Caco-2 (cell line): ENCODE results near the gene HDAC6. TPM values are rescaled to one million over a fixed set of nuclear protein-coding genes. Genes with fewer than 3 reads are reported as not detected.

ENCODE experiments used
- BruUV-seq: library from RNA; stranded (reverse); fragments of 400-500 nt; replicated peaks from 2 replicates; lab custom pipeline; 2021; lab: Mats Ljungman, UMichigan
- CTCF ChIA-PET: fragments of 300-600 bp; sonication (Branson Sonifier 250); formaldehyde crosslinking; loops from one replicate; lab custom pipeline; 2022; ENCODE audit warnings: antibody characterized with exemption; lab: Charles Lee
- POLR2A ChIA-PET: fragments of 300-600 bp; sonication (Branson Sonifier 250); formaldehyde crosslinking; loops from one replicate; lab custom pipeline; 2022; ENCODE audit warnings: antibody characterized with exemption; lab: Charles Lee
- DNase-seq, 2 experiments: peaks; one replicate each; pipeline versions ENCODE4 v3.0.0 to v3.0.0-alpha.2; 2020 to 2022
- H3K27me3 ChIP-seq: replicated peaks from 2 replicates; pipeline ENCODE4 v1.6.0; 2011; ENCODE audit warnings: low read length; ENCODE audit not compliant: control insufficient read depth, insufficient read depth
- H3K36me3 ChIP-seq: 2 replicates; pipeline ENCODE4 v1.5.1; 2011; ENCODE audit warnings: low read length; ENCODE audit not compliant: control insufficient read depth, insufficient read depth
- H3K4me1 ChIP-seq: fragments of 250-450 bp; sonication (Bioruptor Pico); 2 replicates; pipeline ENCODE4 v1.5.1; 2020; ENCODE audit warnings: mild to moderate bottlenecking
- H3K4me3 ChIP-seq: 2 replicates; pipeline ENCODE4 v1.5.1; 2011; ENCODE audit warnings: low read depth, mild to moderate bottlenecking, control low read depth, low read length
- H3K9me3 ChIP-seq: fragments of 250-450 bp; sonication (Bioruptor Pico); 2 replicates; pipeline ENCODE4 v1.5.1; 2020; ENCODE audit warnings: mild to moderate bottlenecking, moderate library complexity
- H3K27ac Mint-ChIP-seq: one replicate; pipeline ENCODE4 v1.8.0; 2022; ENCODE audit warnings: mixed read lengths; ENCODE audit not compliant: unreplicated experiment
- H3K27me3 Mint-ChIP-seq: one replicate; pipeline ENCODE4 v1.8.0; 2022; ENCODE audit warnings: mixed read lengths; ENCODE audit not compliant: insufficient read depth, unreplicated experiment
- H3K36me3 Mint-ChIP-seq: one replicate; pipeline ENCODE4 v1.8.0; 2022; ENCODE audit warnings: mild to moderate bottlenecking, mixed read lengths; ENCODE audit not compliant: insufficient read depth, unreplicated experiment
- H3K4me1 Mint-ChIP-seq: one replicate; pipeline ENCODE4 v1.8.0; 2022; ENCODE audit warnings: low read depth, mixed read lengths; ENCODE audit not compliant: unreplicated experiment
- H3K4me3 Mint-ChIP-seq: one replicate; pipeline ENCODE4 v1.8.0; 2022; ENCODE audit warnings: mild to moderate bottlenecking, moderate library complexity, mixed read lengths; ENCODE audit not compliant: unreplicated experiment
- H3K9me3 Mint-ChIP-seq: one replicate; pipeline ENCODE4 v1.8.0; 2022; ENCODE audit warnings: mixed read lengths; ENCODE audit not compliant: unreplicated experiment
- intact Hi-C: fragments of 100-400 bp; cut with micrococcal nuclease; formaldehyde crosslinking; loops from one replicate; pipeline ENCODE4 v1.10.0; 2022; ENCODE audit not compliant: unreplicated experiment
- total RNA-seq: library from RNA; stranded (reverse); gene quantifications from 2 replicates; pipeline ENCODE4 v1.2.3, GENCODE V29; 2022
- TF ChIP-seq, protein P1 (sequence below), 2 experiments: fragments of 200-600 bp in 1 of 2; IDR thresholded peaks; 1 replicate in 1 of 2; 2 replicates in 1 of 2; pipeline versions ENCODE4 v1.5.1 to v1.8.0; 2011 to 2022; ENCODE audit warnings: antibody characterized with exemption in 1 of 2, control low read depth in 1 of 2, inconsistent platforms in 1 of 2, low read depth in 1 of 2, low read length in 1 of 2, mild to moderate bottlenecking in 1 of 2, moderate library complexity in 1 of 2; ENCODE audit not compliant: insufficient read depth in 1 of 2, severe bottlenecking in 1 of 2, unreplicated experiment in 1 of 2

Gene HDAC6
- total RNA-seq, 1 experiment from 2014 or later = 110 TPM

GRCh38 chrX:48782216-48782615 lies 19.7 kb upstream of the HDAC6 start:
- intact Hi-C loops = no loop called here
- Histone ChIP-seq H3K9me3 (no peaks in the 10 kb centered on the region), H3K36me3 (no peaks in the 10 kb centered on the region), H3K4me3 (no peak overlapping the region), H3K4me1 (no peaks in the 10 kb centered on the region), H3K27me3 (no peaks in the 10 kb centered on the region)
- ChIA-PET POLR2A (no interaction called here), CTCF (no interaction called here)
- Mint-ChIP-seq H3K27ac (no peak overlapping the region), H3K4me3 (no peak overlapping the region), H3K9me3 (no peaks in the 10 kb centered on the region), H3K27me3 (peaks cover 3% of the 10 kb centered on the region), H3K36me3 (no peaks in the 10 kb centered on the region), H3K4me1 (no peaks in the 10 kb centered on the region)
- TF ChIP-seq, protein P1, sequence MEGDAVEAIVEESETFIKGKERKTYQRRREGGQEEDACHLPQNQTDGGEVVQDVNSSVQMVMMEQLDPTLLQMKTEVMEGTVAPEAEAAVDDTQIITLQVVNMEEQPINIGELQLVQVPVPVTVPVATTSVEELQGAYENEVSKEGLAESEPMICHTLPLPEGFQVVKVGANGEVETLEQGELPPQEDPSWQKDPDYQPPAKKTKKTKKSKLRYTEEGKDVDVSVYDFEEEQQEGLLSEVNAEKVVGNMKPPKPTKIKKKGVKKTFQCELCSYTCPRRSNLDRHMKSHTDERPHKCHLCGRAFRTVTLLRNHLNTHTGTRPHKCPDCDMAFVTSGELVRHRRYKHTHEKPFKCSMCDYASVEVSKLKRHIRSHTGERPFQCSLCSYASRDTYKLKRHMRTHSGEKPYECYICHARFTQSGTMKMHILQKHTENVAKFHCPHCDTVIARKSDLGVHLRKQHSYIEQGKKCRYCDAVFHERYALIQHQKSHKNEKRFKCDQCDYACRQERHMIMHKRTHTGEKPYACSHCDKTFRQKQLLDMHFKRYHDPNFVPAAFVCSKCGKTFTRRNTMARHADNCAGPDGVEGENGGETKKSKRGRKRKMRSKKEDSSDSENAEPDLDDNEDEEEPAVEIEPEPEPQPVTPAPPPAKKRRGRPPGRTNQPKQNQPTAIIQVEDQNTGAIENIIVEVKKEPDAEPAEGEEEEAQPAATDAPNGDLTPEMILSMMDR (IDR thresholded peaks at IDR 0.05; ENCODE audit: insufficient read depth in 1 of 2, low read depth in 1 of 2, low read length in 1 of 2, severe bottlenecking in 1 of 2, unreplicated experiment in 1 of 2) = no peak
- BruUV-seq = no TSS peak
- DNase-seq = no peak

GRCh38 chrX:48782795-48783194 lies 19.1 kb upstream of the HDAC6 start:
- POLR2A ChIA-PET = no interaction called here
- no peaks in the 10 kb centered on the region for H3K9me3 Mint-ChIP-seq
- intact Hi-C loops = no loop called here

DNA sequence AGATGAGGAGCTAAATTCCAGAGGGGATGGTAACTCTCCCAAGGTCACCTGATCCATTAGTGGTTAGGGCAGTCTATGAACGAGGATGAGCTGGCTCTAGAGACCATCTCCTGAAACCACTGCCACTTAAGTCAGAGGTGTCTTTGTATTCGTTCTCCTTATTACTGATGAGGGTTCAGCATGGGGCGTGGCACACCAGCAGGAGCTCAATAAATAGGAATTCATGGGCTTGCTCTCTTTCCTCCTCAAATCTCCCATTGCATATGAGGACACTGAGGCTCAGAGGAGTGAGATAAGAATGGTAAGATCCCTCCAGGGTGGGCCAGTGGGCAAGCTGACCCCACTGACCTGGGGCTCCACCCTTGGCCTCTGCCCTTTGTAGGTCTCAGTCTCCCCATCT lies 17.1 kb upstream of the HDAC6 start:
- Mint-ChIP-seq H3K36me3 (peaks cover 6% of the 10 kb centered on the region), H3K27ac (no peak overlapping the region), H3K27me3 (no peaks in the 10 kb centered on the region), H3K4me3 (no peak overlapping the region), H3K4me1 (peaks cover 6% of the 10 kb centered on the region), H3K9me3 (no peaks in the 10 kb centered on the region)
- ChIA-PET CTCF (no interaction called here), POLR2A (no interaction called here)
- Histone ChIP-seq H3K27me3 (no peaks in the 10 kb centered on the region), H3K4me1 (no peaks in the 10 kb centered on the region), H3K4me3 (no peak overlapping the region), H3K36me3 (no peaks in the 10 kb centered on the region), H3K9me3 (no peaks in the 10 kb centered on the region)
- no peak for DNase-seq
- no TSS peak for BruUV-seq
- intact Hi-C loops = no loop called here
- TF ChIP-seq, protein P1 (IDR thresholded peaks at IDR 0.05; ENCODE audit: insufficient read depth in 1 of 2, low read depth in 1 of 2, low read length in 1 of 2, severe bottlenecking in 1 of 2, unreplicated experiment in 1 of 2) = no peak

More at GRCh38 chrX:48782795-48783194, 19.1 kb upstream of the HDAC6 start:
- Mint-ChIP-seq H3K4me1 (no peaks in the 10 kb centered on the region), H3K36me3 (no peaks in the 10 kb centered on the region), H3K4me3 (no peak overlapping the region), H3K27ac (no peak overlapping the region), H3K27me3 (no peaks in the 10 kb centered on the region)
- CTCF ChIA-PET = no interaction called here
- Histone ChIP-seq H3K27me3 (no peaks in the 10 kb centered on the region), H3K36me3 (no peaks in the 10 kb centered on the region), H3K4me1 (no peaks in the 10 kb centered on the region), H3K4me3 (no peak overlapping the region), H3K9me3 (no peaks in the 10 kb centered on the region)
- TF ChIP-seq, protein P1 (IDR thresholded peaks at IDR 0.05; ENCODE audit: insufficient read depth in 1 of 2, low read depth in 1 of 2, low read length in 1 of 2, severe bottlenecking in 1 of 2, unreplicated experiment in 1 of 2) = no peak
- no TSS peak for BruUV-seq
- no peak for DNase-seq
